PC-3 (cell line): Measurements from ENCODE around the gene VASH1. TPM values are rescaled to one million over a fixed set of nuclear protein-coding genes. Genes with fewer than 3 reads are reported as not detected.

ENCODE experiments used
- ATAC-seq: fragments of 200-7000 bp; cut with Tn5 transposase; 2 replicates; pipeline ENCODE4 v1.9.1; 2020; ENCODE audit warnings: mild to moderate bottlenecking, moderate library complexity
- BruUV-seq: library from RNA; stranded (reverse); fragments of 400-500 nt; replicated peaks from 2 replicates; lab custom pipeline; 2021; lab: Mats Ljungman, UMichigan
- CTCF ChIA-PET: fragments of 300-600 bp; sonication (Branson Sonifier 250); formaldehyde crosslinking; loops from one replicate; lab custom pipeline; 2022; ENCODE audit warnings: antibody characterized with exemption; lab: Charles Lee
- POLR2A ChIA-PET: fragments of 300-600 bp; sonication (Branson Sonifier 250); formaldehyde crosslinking; loops from one replicate; lab custom pipeline; 2022; ENCODE audit warnings: antibody characterized with exemption; ENCODE audit not compliant: unreplicated experiment; lab: Charles Lee
- DNase-seq: peaks from one replicate; pipeline ENCODE4 v3.0.0-alpha.2; 2015
- H2AFZ ChIP-seq: fragments of 300-600 bp; sonication (generic); 2 replicates; pipeline ENCODE4 v1.6.0; 2016; ENCODE audit warnings: antibody characterized with exemption, low read length
- H3F3A ChIP-seq: fragments of 300-600 bp; sonication (generic); one replicate; pipeline ENCODE4 v1.6.0; 2017; ENCODE audit warnings: antibody characterized with exemption, low read length, control low read depth, mild to moderate bottlenecking; ENCODE audit not compliant: unreplicated experiment
- H3K27ac ChIP-seq: fragments of 300-600 bp; sonication (generic); 2 replicates; pipeline ENCODE4 v1.5.1; 2016; ENCODE audit warnings: mild to moderate bottlenecking, low read length
- H3K27me3 ChIP-seq: fragments of 300-600 bp; sonication (generic); 2 replicates; pipeline ENCODE4 v1.6.1; 2016; ENCODE audit warnings: low read length, mixed read lengths
- H3K36me3 ChIP-seq: fragments of 300-600 bp; sonication (generic); 2 replicates; pipeline ENCODE4 v1.6.1; 2016; ENCODE audit warnings: low read depth, mixed run types, low read length, mixed read lengths
- H3K4me1 ChIP-seq: fragments of 300-600 bp; sonication (generic); 2 replicates; pipeline ENCODE4 v1.5.1; 2016; ENCODE audit warnings: low read length; ENCODE audit not compliant: insufficient read depth
- H3K4me2 ChIP-seq: fragments of 300-600 bp; sonication (generic); 2 replicates; pipeline ENCODE4 v1.6.0; 2016; ENCODE audit warnings: low read length
- H3K4me3 ChIP-seq: fragments of 300-600 bp; sonication (generic); 2 replicates; pipeline ENCODE4 v1.5.1; 2016; ENCODE audit warnings: mild to moderate bottlenecking, low read length, mixed read lengths
- H3K79me2 ChIP-seq: fragments of 300-600 bp; sonication (generic); 2 replicates; pipeline ENCODE4 v1.6.1; 2017; ENCODE audit warnings: low read length, mixed read lengths
- H3K9ac ChIP-seq: fragments of 300-600 bp; sonication (generic); 2 replicates; pipeline ENCODE4 v1.6.0; 2016; ENCODE audit warnings: mild to moderate bottlenecking, low read length
- H3K9me2 ChIP-seq: fragments of 300-600 bp; sonication (generic); replicated peaks from 2 replicates; pipeline ENCODE4 v1.6.1; 2016; ENCODE audit warnings: mixed run types, low read length, mixed read lengths
- H3K9me3 ChIP-seq: fragments of 300-600 bp; sonication (generic); 2 replicates; pipeline ENCODE4 v1.6.1; 2016; ENCODE audit warnings: low read length, mixed read lengths
- H4K20me1 ChIP-seq: fragments of 300-600 bp; sonication (generic); 2 replicates; pipeline ENCODE4 v1.6.1; 2016; ENCODE audit warnings: low read length, mixed read lengths
- EZH2 ChIP-seq: fragments of 300-600 bp; sonication (generic); IDR thresholded peaks from one replicate; pipeline ENCODE4 v1.6.1; 2017; ENCODE audit warnings: antibody characterized with exemption, mild to moderate bottlenecking, low read length; ENCODE audit not compliant: unreplicated experiment
- EZH2phosphoT487 ChIP-seq: fragments of 300-600 bp; sonication (generic); IDR thresholded peaks from 2 replicates; pipeline ENCODE4 v1.6.1; 2018; ENCODE audit warnings: mild to moderate bottlenecking, antibody characterized with exemption, low read length, borderline replicate concordance
- intact Hi-C: fragments of 100-400 bp; cut with micrococcal nuclease; formaldehyde crosslinking; loops from 2 replicates; pipeline ENCODE4 v1.9.0; 2023
- total RNA-seq: library from RNA; depleted of rRNA; stranded (reverse); fragments of >200 nt; gene quantifications from 2 replicates; pipeline ENCODE4 v1.2.3, GENCODE V29; 2014
- TF ChIP-seq, protein P1 (sequence below): fragments of 300-600 bp; sonication (generic); conservative IDR thresholded peaks from 2 replicates; pipeline ENCODE4 v1.5.1; 2017; ENCODE audit warnings: antibody characterized with exemption, low read depth, mild to moderate bottlenecking, low read length

VASH1 gene
- total RNA-seq, 1 experiment from 2014 or later = 1.8 TPM

DNA sequence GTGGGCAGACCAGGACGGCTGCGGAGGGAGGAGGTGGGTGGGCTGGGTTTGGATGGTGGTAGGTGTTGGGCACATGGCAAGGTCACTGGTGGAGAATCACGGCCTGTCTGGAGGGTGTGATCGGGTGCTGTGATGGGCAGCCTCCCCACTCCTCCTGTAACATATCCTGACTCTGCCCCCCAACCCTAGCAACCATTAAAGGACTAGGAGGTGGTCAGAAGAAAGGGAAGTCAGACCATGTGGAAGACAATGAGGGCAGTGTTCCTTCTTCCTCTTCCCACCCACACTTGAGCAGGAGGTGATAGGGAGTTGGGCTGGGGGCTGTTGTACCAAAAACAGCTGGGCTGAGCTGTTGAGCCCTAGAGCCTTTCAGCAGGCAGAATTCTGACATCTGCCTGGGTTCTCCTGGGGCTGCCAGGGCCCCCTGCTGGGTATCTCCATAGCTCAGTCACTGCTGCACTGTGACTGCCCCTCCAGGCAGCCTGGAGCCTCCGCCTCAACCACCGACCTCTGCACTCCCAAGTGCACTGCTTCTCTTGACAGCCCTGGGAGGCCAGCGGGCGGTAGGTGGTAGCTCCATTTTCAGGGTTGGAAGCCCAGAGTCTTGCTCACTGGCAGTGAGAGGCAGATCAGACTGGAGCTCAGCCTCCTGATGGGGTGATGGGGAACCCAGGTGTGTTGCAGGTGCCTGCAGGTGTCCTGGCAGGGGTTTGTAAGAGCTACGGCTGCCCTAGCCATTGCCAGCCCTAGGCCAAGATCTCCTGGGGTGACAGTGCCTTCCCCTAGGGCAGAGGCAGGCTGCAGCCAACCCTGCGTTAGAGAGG lies 15.4 kb downstream of the VASH1 start:
- Histone ChIP-seq H3F3A (no peaks in the 10 kb centered on the region), H3K27me3 (no peaks in the 10 kb centered on the region), H2AFZ (no peak overlapping the region), H3K27ac (no peak overlapping the region), H3K9ac (no peak overlapping the region), H4K20me1 (no peaks in the 10 kb centered on the region), H3K4me1 (peaks cover 11% of the 10 kb centered on the region), H3K9me3 (no peaks in the 10 kb centered on the region), H3K79me2 (no peaks in the 10 kb centered on the region), H3K36me3 (no peaks in the 10 kb centered on the region), H3K4me2 (no peak overlapping the region), H3K9me2 (no peaks in the 10 kb centered on the region), H3K4me3 (no peak overlapping the region)
- ATAC-seq (peak; percentile 21; the same call in 1 of the 2 replicates), DNase-seq (peak; percentile 18)
- TF ChIP-seq, protein P1, sequence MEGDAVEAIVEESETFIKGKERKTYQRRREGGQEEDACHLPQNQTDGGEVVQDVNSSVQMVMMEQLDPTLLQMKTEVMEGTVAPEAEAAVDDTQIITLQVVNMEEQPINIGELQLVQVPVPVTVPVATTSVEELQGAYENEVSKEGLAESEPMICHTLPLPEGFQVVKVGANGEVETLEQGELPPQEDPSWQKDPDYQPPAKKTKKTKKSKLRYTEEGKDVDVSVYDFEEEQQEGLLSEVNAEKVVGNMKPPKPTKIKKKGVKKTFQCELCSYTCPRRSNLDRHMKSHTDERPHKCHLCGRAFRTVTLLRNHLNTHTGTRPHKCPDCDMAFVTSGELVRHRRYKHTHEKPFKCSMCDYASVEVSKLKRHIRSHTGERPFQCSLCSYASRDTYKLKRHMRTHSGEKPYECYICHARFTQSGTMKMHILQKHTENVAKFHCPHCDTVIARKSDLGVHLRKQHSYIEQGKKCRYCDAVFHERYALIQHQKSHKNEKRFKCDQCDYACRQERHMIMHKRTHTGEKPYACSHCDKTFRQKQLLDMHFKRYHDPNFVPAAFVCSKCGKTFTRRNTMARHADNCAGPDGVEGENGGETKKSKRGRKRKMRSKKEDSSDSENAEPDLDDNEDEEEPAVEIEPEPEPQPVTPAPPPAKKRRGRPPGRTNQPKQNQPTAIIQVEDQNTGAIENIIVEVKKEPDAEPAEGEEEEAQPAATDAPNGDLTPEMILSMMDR = peak; percentile 30; the same call in 1 of the 2 replicates
- TF ChIP-seq EZH2 (no peak), EZH2phosphoT487 (no peak)
- BruUV-seq = no TSS peak
- CTCF ChIA-PET = interaction anchor here (1.2 kb wide), 1 partner anchor 67 kb away, joined by 3 read pairs; no protein-coding TSS in a partner anchor
- POLR2A ChIA-PET = no interaction called here
- intact Hi-C loops = no loop called here

DNA sequence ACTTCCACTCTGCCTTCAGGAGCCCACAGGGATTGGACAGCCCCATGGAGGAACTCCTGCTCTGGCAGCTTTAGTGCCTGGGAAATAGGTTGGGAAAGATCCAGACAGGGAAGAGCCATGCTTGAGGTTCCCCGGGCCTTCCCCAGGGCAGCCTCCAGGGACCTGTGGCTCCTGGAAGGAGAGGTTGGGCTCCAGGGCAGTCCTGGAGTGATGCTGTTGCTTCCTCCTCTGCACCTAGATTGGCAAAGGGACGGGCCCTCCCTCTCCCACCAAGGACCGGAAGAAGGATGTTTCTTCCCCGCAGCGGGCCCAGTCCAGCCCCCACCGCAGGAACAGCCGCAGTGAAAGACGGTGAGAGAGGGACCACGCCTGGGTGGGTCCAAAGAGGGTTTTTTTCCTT lies 16.5 kb downstream of the VASH1 start:
- no peaks in the 10 kb centered on the region for H4K20me1 ChIP-seq
- ATAC-seq (no peak), DNase-seq (no peak)
- H3K9me2 ChIP-seq = no peaks in the 10 kb centered on the region
- H3K9me3 ChIP-seq = no peaks in the 10 kb centered on the region
- CTCF ChIA-PET = no interaction called here
- no peak overlapping the region for H3K9ac ChIP-seq
- no peaks in the 10 kb centered on the region for H3K27me3 ChIP-seq
- intact Hi-C loops = no loop called here
- no peak overlapping the region for H3K4me2 ChIP-seq
- no peaks in the 10 kb centered on the region for H3F3A ChIP-seq
- H3K36me3 ChIP-seq = no peaks in the 10 kb centered on the region; the same call in 1 of the 2 replicates
- no peak overlapping the region for H3K27ac ChIP-seq
- peaks cover 11% of the 10 kb centered on the region for H3K4me1 ChIP-seq
- POLR2A ChIA-PET = no interaction called here
- TF ChIP-seq EZH2phosphoT487 (no peak), EZH2 (no peak)
- TF ChIP-seq, protein P1 = no peak
- no peak overlapping the region for H2AFZ ChIP-seq
- no peaks in the 10 kb centered on the region for H3K79me2 ChIP-seq
- BruUV-seq = no TSS peak
- H3K4me3 ChIP-seq = no peak overlapping the region
